IMR-90 (cell line): ENCODE measurements around the gene SMU1. TPM values are rescaled to one million over a fixed set of nuclear protein-coding genes. Genes with fewer than 3 reads are reported as not detected.
A peak's percentile ranks its signal among the peaks of the same experiment; 100 is the strongest.

Experiments used
- ATAC-seq: fragments of 200-7000 bp; cut with Tn5 transposase; 2 replicates; pipeline ENCODE4 v1.9.1; 2020; ENCODE audit warnings: low read depth, mild to moderate bottlenecking, moderate library complexity
- BruUV-seq: library from RNA; stranded (reverse); fragments of 400-500 nt; replicated peaks from 2 replicates; lab custom pipeline; 2021; lab: Mats Ljungman, UMichigan
- CTCF ChIA-PET: fragments of 300-600 bp; formaldehyde crosslinking; extraction: SDS; loops from one replicate; lab custom pipeline; 2021; ENCODE audit warnings: antibody characterized with exemption; lab: Yijun Ruan, JAX
- POLR2A ChIA-PET: fragments of 300-600 bp; sonication (Branson Sonifier 250); formaldehyde crosslinking; loops from one replicate; lab custom pipeline; 2022; ENCODE audit warnings: antibody characterized with exemption; ENCODE audit not compliant: unreplicated experiment; lab: Charles Lee
- DNase-seq: peaks from one replicate; pipeline ENCODE4 v3.0.0; 2013
- H2AFZ ChIP-seq: replicated peaks from 2 replicates; pipeline ENCODE3; 2013; ENCODE audit warnings: low read length, mild to moderate bottlenecking; ENCODE audit not compliant: poor library complexity
- H2AK5ac ChIP-seq: 2 replicates; pipeline ENCODE4 v1.6.1; 2013; ENCODE audit warnings: low read depth, low read length, inconsistent platforms
- H2AK9ac ChIP-seq: replicated peaks from 2 replicates; pipeline ENCODE3; 2013; ENCODE audit warnings: mild to moderate bottlenecking, low read depth, low read length, moderate library complexity; ENCODE audit not compliant: poor library complexity
- H2BK120ac ChIP-seq: 2 replicates; pipeline ENCODE4 v1.6.1; 2013; ENCODE audit warnings: low read depth, low read length, inconsistent platforms
- H2BK15ac ChIP-seq: 3 replicates; pipeline ENCODE4 v1.6.1; 2013; ENCODE audit warnings: low read depth, low read length, inconsistent platforms
- H2BK20ac ChIP-seq: 2 replicates; pipeline ENCODE4 v1.6.1; 2013; ENCODE audit warnings: low read depth, mild to moderate bottlenecking, inconsistent platforms, low read length, moderate library complexity
- H2BK5ac ChIP-seq: 2 replicates; pipeline ENCODE4 v1.6.1; 2013; ENCODE audit warnings: mild to moderate bottlenecking, low read depth, low read length, inconsistent platforms; ENCODE audit not compliant: poor library complexity, severe bottlenecking
- H3K14ac ChIP-seq: replicated peaks from 2 replicates; pipeline ENCODE4 v1.6.1; 2013; ENCODE audit warnings: low read depth, low read length, inconsistent platforms
- H3K18ac ChIP-seq: 2 replicates; pipeline ENCODE4 v1.6.1; 2013; ENCODE audit warnings: low read depth, low read length, control low read depth
- H3K23ac ChIP-seq: 2 replicates; pipeline ENCODE4 v1.6.1; 2013; ENCODE audit warnings: low read depth, low read length, inconsistent platforms
- H3K27ac ChIP-seq: 2 replicates; pipeline ENCODE4 v1.5.1; 2013; ENCODE audit warnings: mild to moderate bottlenecking, control low read depth, low read length; ENCODE audit not compliant: insufficient read depth
- H3K27me3 ChIP-seq: 2 replicates; pipeline ENCODE4 v1.6.1; 2013; ENCODE audit warnings: low read length; ENCODE audit not compliant: control insufficient read depth, insufficient read depth
- H3K36me3 ChIP-seq: 2 replicates; pipeline ENCODE4 v1.6.1; 2013; ENCODE audit warnings: low read length, mixed read lengths; ENCODE audit not compliant: control insufficient read depth, insufficient read depth
- H3K4ac ChIP-seq: 2 replicates; pipeline ENCODE4 v1.6.1; 2013; ENCODE audit warnings: low read depth, low read length, inconsistent platforms
- H3K4me1 ChIP-seq: 2 replicates; pipeline ENCODE4 v1.6.1; 2013; ENCODE audit warnings: low read length, mixed read lengths; ENCODE audit not compliant: control insufficient read depth, insufficient read depth
- H3K4me2 ChIP-seq: 2 replicates; pipeline ENCODE4 v1.6.1; 2013; ENCODE audit warnings: low read depth, mild to moderate bottlenecking, control low read depth, low read length, moderate library complexity
- H3K4me3 ChIP-seq: 2 replicates; pipeline ENCODE4 v1.5.1; 2013; ENCODE audit warnings: low read depth, mild to moderate bottlenecking, control low read depth, low read length, moderate library complexity; ENCODE audit not compliant: insufficient read depth
- H3K56ac ChIP-seq: 2 replicates; pipeline ENCODE4 v1.6.1; 2013; ENCODE audit warnings: low read length, inconsistent platforms; ENCODE audit not compliant: insufficient read depth; ENCODE audit errors: extremely low read depth
- H3K79me1 ChIP-seq, 2 experiments: 2 replicates each; pipeline ENCODE4 v1.6.1; 2013; ENCODE audit warnings: low read length in 2 of 2, inconsistent platforms in 1 of 2, low read depth in 1 of 2
- H3K9ac ChIP-seq: 2 replicates; pipeline ENCODE4 v1.6.1; 2013; ENCODE audit warnings: low read depth, low read length, control low read depth
- H3K9me1 ChIP-seq: 2 replicates; pipeline ENCODE4 v1.6.1; 2013; ENCODE audit warnings: low read length, inconsistent platforms; ENCODE audit not compliant: insufficient read depth
- H3K9me3 ChIP-seq: 2 replicates; pipeline ENCODE4 v1.6.1; 2013; ENCODE audit warnings: low read length; ENCODE audit not compliant: control insufficient read depth, insufficient read depth
- H4K20me1 ChIP-seq: 2 replicates; pipeline ENCODE4 v1.6.1; 2013; ENCODE audit warnings: low read length, inconsistent platforms; ENCODE audit not compliant: insufficient read depth
- H4K5ac ChIP-seq: 2 replicates; pipeline ENCODE4 v1.6.1; 2013; ENCODE audit warnings: mild to moderate bottlenecking, low read depth, low read length, control low read depth
- H4K8ac ChIP-seq, 2 experiments: 2 replicates each; pipeline ENCODE4 v1.6.1; 2013; ENCODE audit warnings: low read depth in 2 of 2, low read length in 2 of 2, control low read depth in 1 of 2, inconsistent platforms in 1 of 2
- H4K91ac ChIP-seq: 2 replicates; pipeline ENCODE4 v1.6.1; 2013; ENCODE audit warnings: low read depth, low read length, inconsistent platforms; ENCODE audit not compliant: insufficient read depth
- BHLHE40 ChIP-seq: fragments of 150-350 bp; IDR thresholded peaks from 2 replicates; pipeline ENCODE4 v1.6.1; 2016; ENCODE audit warnings: mild to moderate bottlenecking, low read depth, low read length
- CEBPB ChIP-seq: IDR thresholded peaks from 2 replicates; pipeline ENCODE4 v1.6.1; 2012; ENCODE audit warnings: low read depth, low read length, improper control_type of control experiment
- CHD1 ChIP-seq: IDR thresholded peaks from 2 replicates; pipeline ENCODE4 v1.6.1; 2012; ENCODE audit warnings: low read depth, low read length, improper control_type of control experiment
- CTCF ChIP-seq: conservative IDR thresholded peaks from 2 replicates; pipeline ENCODE4 v1.5.1; 2012; ENCODE audit warnings: mild to moderate bottlenecking, low read depth, low read length, improper control_type of control experiment
- ELK1 ChIP-seq: fragments of 150-350 bp; IDR thresholded peaks from 2 replicates; pipeline ENCODE4 v1.6.1; 2016; ENCODE audit warnings: low read depth, mild to moderate bottlenecking, low read length, moderate library complexity, borderline replicate concordance
- FOS ChIP-seq: fragments of 150-350 bp; IDR thresholded peaks from 2 replicates; pipeline ENCODE4 v1.6.1; 2016; ENCODE audit warnings: low read depth, low read length
- MAFK ChIP-seq: IDR thresholded peaks from 2 replicates; pipeline ENCODE4 v1.6.1; 2012; ENCODE audit warnings: low read depth, low read length, improper control_type of control experiment
- MAZ ChIP-seq: IDR thresholded peaks from 2 replicates; pipeline ENCODE4 v1.6.1; 2012; ENCODE audit warnings: low read depth, mild to moderate bottlenecking, low read length, improper control_type of control experiment, moderate library complexity, borderline replicate concordance
- MXI1 ChIP-seq: IDR thresholded peaks from 2 replicates; pipeline ENCODE4 v1.6.1; 2012; ENCODE audit warnings: low read depth, mild to moderate bottlenecking, low read length, moderate library complexity, borderline replicate concordance
- NFE2L2 ChIP-seq: fragments of 150-350 bp; IDR thresholded peaks from 2 replicates; pipeline ENCODE4 v1.6.1; 2016; ENCODE audit warnings: low read depth, mild to moderate bottlenecking, low read length
- POLR2A ChIP-seq: IDR thresholded peaks from 2 replicates; pipeline ENCODE4 v1.6.1; 2012; ENCODE audit warnings: mild to moderate bottlenecking, low read depth, low read length
- RAD21 ChIP-seq: IDR thresholded peaks from 2 replicates; pipeline ENCODE4 v1.6.1; 2012; ENCODE audit warnings: low read length, improper control_type of control experiment
- RCOR1 ChIP-seq: IDR thresholded peaks from 2 replicates; pipeline ENCODE4 v1.6.1; 2012; ENCODE audit warnings: mild to moderate bottlenecking, low read length, improper control_type of control experiment; ENCODE audit not compliant: insufficient replicate concordance
- RFX5 ChIP-seq: IDR thresholded peaks from 2 replicates; pipeline ENCODE4 v1.8.0; 2012; ENCODE audit warnings: low read depth, mild to moderate bottlenecking, low read length, moderate library complexity
- SMC3 ChIP-seq: fragments of 150-350 bp; IDR thresholded peaks from 2 replicates; pipeline ENCODE4 v1.6.1; 2016; ENCODE audit warnings: low read depth, mild to moderate bottlenecking, antibody characterized with exemption, low read length, moderate library complexity
- USF2 ChIP-seq: fragments of 150-350 bp; IDR thresholded peaks from 2 replicates; pipeline ENCODE4 v1.6.1; 2017; ENCODE audit warnings: mild to moderate bottlenecking, antibody characterized with exemption, low read length, low read depth
- WGBS, 2 experiments: methylation state at CpG; one replicate each; pipeline versions ENCODE4 v1.1.5 to v1.1.7; 2013; ENCODE audit warnings: missing lambda C conversion rate in 2 of 2; ENCODE audit not compliant: insufficient read length in 1 of 2; ENCODE audit errors: extremely low coverage in 2 of 2; 5-methylcytosine and 5-hydroxymethylcytosine counted together
- dilution Hi-C: fragments of 300-500 bp; cut with HindIII; formaldehyde crosslinking; loops from one replicate; pipeline ENCODE4 v1.14.3; 2018; ENCODE audit warnings: low sequenced_read_pairs; ENCODE audit not compliant: unreplicated experiment
- in situ Hi-C: fragments of 300-500 bp; cut with MboI; formaldehyde crosslinking; loops from 3 replicates; pipeline ENCODE4 v1.14.3; 2019; ENCODE audit warnings: low sequenced_read_pairs, inconsistent platforms, mixed read lengths
- intact Hi-C: fragments of 100-400 bp; cut with micrococcal nuclease; formaldehyde crosslinking; loops from 2 replicates; pipeline ENCODE4 v1.10.0; 2022
- polyA plus RNA-seq, 3 experiments: library from polyadenylated mRNA; depleted of rRNA; stranded (reverse); fragments of >200 nt; gene quantifications; 2 replicates each; pipeline ENCODE4 v1.2.3, GENCODE V29; 2012; ENCODE audit warnings: low replicate concordance in 1 of 3
- total RNA-seq: library from RNA; depleted of rRNA; stranded (reverse); fragments of >200 nt; gene quantifications from 2 replicates; pipeline ENCODE4 v1.2.3, GENCODE V29; 2012

The SMU1 gene
- total and polyA plus RNA-seq, 2 of the 4 experiments (the other 2 are of a cell fraction) = 11.1 to 36.0 TPM

- H4K91ac ChIP-seq = peak overlapping the region; percentile 30; the same call in 1 of the 2 replicates
- H3K18ac ChIP-seq = no peak overlapping the region
- peaks cover 5% of the 10 kb centered on the region; the same call in 1 of the 2 replicates for H3K9me1 ChIP-seq
- H2AK9ac ChIP-seq = peak overlapping the region; percentile 2
- peak overlapping the region; percentile 79; the same call in 1 of the 2 replicates for H3K23ac ChIP-seq
- peak overlapping the region; percentile 83 for H2BK5ac ChIP-seq
- H2BK20ac ChIP-seq = no peak overlapping the region
- DNase-seq = no peak
- ATAC-seq = no peak
- peak overlapping the region; percentile 89 for H3K4me3 ChIP-seq
- in situ Hi-C loops = no loop called here
- ChIA-PET CTCF (interaction anchor here (0.6 to 1.4 kb wide), 2 partner anchors 17 to 74 kb away, joined by 3 to 4 read pairs; no protein-coding TSS in a partner anchor), POLR2A (interaction anchor here (0.5 kb wide), 1 partner anchor 242 kb away, joined by 12 read pairs; no protein-coding TSS in a partner anchor)
- H3K27ac ChIP-seq = peak overlapping the region; percentile 85; the same call in 1 of the 2 replicates
- no peaks in the 10 kb centered on the region for H3K4me1 ChIP-seq
- H3K27me3 ChIP-seq = no peaks in the 10 kb centered on the region
- peaks cover 0 to 2% of the 10 kb centered on the region in 2 experiments; a peak in 2 of 4 replicates for H3K79me1 ChIP-seq
- peak overlapping the region; percentile 71; the same call in 1 of the 2 replicates for H3K4ac ChIP-seq
- H3K9ac ChIP-seq = peak overlapping the region; percentile 84; the same call in 1 of the 2 replicates
- BruUV-seq = no TSS peak
- H3K9me3 ChIP-seq = no peaks in the 10 kb centered on the region
- H3K56ac ChIP-seq = no peak overlapping the region
- peaks cover 13% of the 10 kb centered on the region for H3K36me3 ChIP-seq
- TF ChIP-seq CEBPB (no peak), CHD1 (no peak), RCOR1 (no peak), NFE2L2 (no peak), BHLHE40 (no peak), USF2 (no peak), FOS (no peak), RFX5 (no peak), MXI1 (no peak), MAFK (no peak), SMC3 (no peak), RAD21 (no peak), ELK1 (no peak), POLR2A (no peak), CTCF (no peak), MAZ (no peak)
- no peak overlapping the region for H2BK120ac ChIP-seq
- no peaks in the 10 kb centered on the region for H4K20me1 ChIP-seq
- H2AK5ac ChIP-seq = peak overlapping the region; percentile 32; the same call in 1 of the 2 replicates
- peak overlapping the region; percentile 46; the same call in 1 of the 2 replicates for H3K14ac ChIP-seq
- dilution Hi-C loops = no loop called here
- H4K8ac ChIP-seq = peak overlapping the region; percentile 36 to 89
- peak overlapping the region; percentile 81 for H3K4me2 ChIP-seq
- intact Hi-C loops = no loop called here
- H2BK15ac ChIP-seq = no peak overlapping the region
- peak overlapping the region; percentile 52 for H2AFZ ChIP-seq
- peak overlapping the region; percentile 62 for H4K5ac ChIP-seq
- 57% methylated on average over 2 of the region's 8 CpGs; no CpG with 5 or more reads in 1 of the 2 experiments for WGBS, 2 experiments
Observed at GRCh38 chr9:33043671-33044070, 32.8 kb downstream of the SMU1 start.
